ENCODE results near the gene CRLF2. TPM values are rescaled to one million over a fixed set of nuclear protein-coding genes. Genes with fewer than 3 reads are reported as not detected.
"Not testable (repeated sequence)": the region's sequence is repeated elsewhere in the genome, so short reads cannot be mapped to it uniquely, and the experiment has no call there.

The CRLF2 gene
- total RNA-seq, 2 experiments from 2014 or later = 0.44 to 1.3 TPM

GRCh38 chrX:1173435-1173834 is 39.0 kb downstream of the CRLF2 start:
- H3K9me3 Mint-ChIP-seq; H3K27ac Mint-ChIP-seq; intact Hi-C loops (cut with micrococcal nuclease); H3K27me3 Mint-ChIP-seq; POLR2A ChIA-PET; H3K36me3 Mint-ChIP-seq; CTCF ChIA-PET; H3K4me1 Mint-ChIP-seq (ENCODE audit: low read depth); H3K4me3 Mint-ChIP-seq: not testable (repeated sequence)
- peak; percentile 5 for DNase-seq

DNA sequence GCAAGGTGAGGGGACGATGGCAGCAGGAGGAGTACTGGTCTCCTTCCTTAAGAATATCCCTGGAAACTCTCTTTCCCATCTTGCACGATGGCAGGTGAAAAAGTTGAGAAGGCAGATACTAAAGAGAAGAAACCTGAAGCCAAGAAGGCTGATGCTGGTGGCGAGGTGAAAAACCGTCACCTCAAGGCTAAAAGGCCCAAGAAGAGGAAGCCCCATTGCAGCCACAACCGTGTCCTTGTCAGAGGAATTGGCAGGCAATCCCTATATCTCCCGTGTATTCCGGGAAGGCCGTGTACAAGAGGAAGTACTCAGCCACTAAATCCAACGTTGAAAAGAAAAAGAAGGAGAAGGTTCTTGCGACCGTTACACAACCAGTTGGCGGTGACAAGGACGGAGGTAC is 40.0 kb downstream of the CRLF2 start:
- peaks cover 2% of the 10 kb centered on the region for H3K4me1 Mint-ChIP-seq (ENCODE audit: low read depth)
- H3K27me3 Mint-ChIP-seq = no peaks in the 10 kb centered on the region
- CTCF ChIA-PET = no interaction called here
- H3K36me3 Mint-ChIP-seq = no peaks in the 10 kb centered on the region
- no peak overlapping the region for H3K27ac Mint-ChIP-seq
- intact Hi-C loops (cut with micrococcal nuclease) = no loop called here
- H3K4me3 Mint-ChIP-seq = no peak overlapping the region
- no peak for DNase-seq
- no peaks in the 10 kb centered on the region for H3K9me3 Mint-ChIP-seq
- POLR2A ChIA-PET = no interaction called here

GRCh38 chrX:1171915-1172314 is 40.5 kb downstream of the CRLF2 start:
- H3K27me3 Mint-ChIP-seq; H3K36me3 Mint-ChIP-seq; H3K27ac Mint-ChIP-seq; H3K9me3 Mint-ChIP-seq; DNase-seq; H3K4me1 Mint-ChIP-seq (ENCODE audit: low read depth); intact Hi-C loops (cut with micrococcal nuclease); POLR2A ChIA-PET; CTCF ChIA-PET; H3K4me3 Mint-ChIP-seq: not testable (repeated sequence)

- DNase-seq = no peak
- Mint-ChIP-seq H3K4me3 (no peak overlapping the region), H3K27me3 (peaks cover 4% of the 10 kb centered on the region), H3K36me3 (no peaks in the 10 kb centered on the region), H3K9me3 (no peaks in the 10 kb centered on the region), H3K4me1 (ENCODE audit: low read depth) (peaks cover 10% of the 10 kb centered on the region), H3K27ac (no peak overlapping the region)
- POLR2A ChIA-PET = no interaction called here
- CTCF ChIA-PET = no interaction called here
- intact Hi-C loops (cut with micrococcal nuclease) = no loop called here
These were observed 42.2 kb downstream of the CRLF2 start for GRCh38 chrX:1170243-1170642.

- Mint-ChIP-seq H3K27ac (no peak overlapping the region), H3K9me3 (no peaks in the 10 kb centered on the region), H3K4me3 (no peak overlapping the region), H3K36me3 (no peaks in the 10 kb centered on the region), H3K27me3 (peaks cover 8% of the 10 kb centered on the region), H3K4me1 (ENCODE audit: low read depth) (peaks cover 13% of the 10 kb centered on the region)
- POLR2A ChIA-PET = no interaction called here
- CTCF ChIA-PET = no interaction called here
- intact Hi-C loops (cut with micrococcal nuclease) = loop anchor here (10.0 kb wide), 2 partner anchors 254 to 594 kb away; no protein-coding TSS in a partner anchor
- DNase-seq = no peak
These were observed 43.3 kb downstream of the CRLF2 start for GRCh38 chrX:1169189-1169588.

GRCh38 chrX:1167918-1168481 is 44.4 kb downstream of the CRLF2 start:
- CTCF ChIA-PET = no interaction called here
- H3K36me3 Mint-ChIP-seq = no peaks in the 10 kb centered on the region

DNA sequence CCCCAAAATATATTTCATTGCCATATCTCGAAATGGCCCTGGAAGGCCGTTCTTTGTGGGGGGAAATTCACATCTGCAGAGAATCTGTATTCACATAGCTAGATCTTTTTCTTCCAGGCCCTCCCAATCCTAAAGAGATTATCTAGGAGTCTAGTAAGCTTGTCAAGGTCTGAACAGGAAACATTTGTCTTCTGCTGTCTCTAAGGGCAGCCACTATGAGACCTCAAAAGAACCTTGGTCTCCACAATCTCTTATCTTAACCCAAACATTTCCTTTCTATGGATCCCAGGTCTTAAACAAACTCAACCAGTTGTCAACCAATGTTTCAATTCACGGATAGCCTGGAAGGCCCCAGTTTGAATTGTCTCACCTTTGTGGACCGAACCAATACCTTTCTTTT is 45.0 kb downstream of the CRLF2 start:
- no peak for DNase-seq
- Mint-ChIP-seq H3K36me3 (no peaks in the 10 kb centered on the region), H3K27ac (peak overlapping the region; percentile 29), H3K4me3 (no peak overlapping the region), H3K4me1 (ENCODE audit: low read depth) (peaks cover 13% of the 10 kb centered on the region), H3K9me3 (no peaks in the 10 kb centered on the region), H3K27me3 (peaks cover 8% of the 10 kb centered on the region)
- ChIA-PET CTCF (no interaction called here), POLR2A (no interaction called here)
- intact Hi-C loops (cut with micrococcal nuclease) = loop anchor here (10.0 kb wide), 2 partner anchors 253 to 593 kb away; no protein-coding TSS in a partner anchor

More at GRCh38 chrX:1167918-1168481, 44.4 kb downstream of the CRLF2 start:
- H3K9me3 Mint-ChIP-seq = no peaks in the 10 kb centered on the region
- H3K4me3 Mint-ChIP-seq = no peak overlapping the region
- no peak for DNase-seq
- intact Hi-C loops (cut with micrococcal nuclease) = loop anchor here (10.0 kb wide), 2 partner anchors 253 to 593 kb away; no protein-coding TSS in a partner anchor
- H3K27ac Mint-ChIP-seq = no peak overlapping the region
- POLR2A ChIA-PET = no interaction called here
- H3K4me1 Mint-ChIP-seq (ENCODE audit: low read depth) = peaks cover 13% of the 10 kb centered on the region
- peaks cover 8% of the 10 kb centered on the region for H3K27me3 Mint-ChIP-seq

DNA sequence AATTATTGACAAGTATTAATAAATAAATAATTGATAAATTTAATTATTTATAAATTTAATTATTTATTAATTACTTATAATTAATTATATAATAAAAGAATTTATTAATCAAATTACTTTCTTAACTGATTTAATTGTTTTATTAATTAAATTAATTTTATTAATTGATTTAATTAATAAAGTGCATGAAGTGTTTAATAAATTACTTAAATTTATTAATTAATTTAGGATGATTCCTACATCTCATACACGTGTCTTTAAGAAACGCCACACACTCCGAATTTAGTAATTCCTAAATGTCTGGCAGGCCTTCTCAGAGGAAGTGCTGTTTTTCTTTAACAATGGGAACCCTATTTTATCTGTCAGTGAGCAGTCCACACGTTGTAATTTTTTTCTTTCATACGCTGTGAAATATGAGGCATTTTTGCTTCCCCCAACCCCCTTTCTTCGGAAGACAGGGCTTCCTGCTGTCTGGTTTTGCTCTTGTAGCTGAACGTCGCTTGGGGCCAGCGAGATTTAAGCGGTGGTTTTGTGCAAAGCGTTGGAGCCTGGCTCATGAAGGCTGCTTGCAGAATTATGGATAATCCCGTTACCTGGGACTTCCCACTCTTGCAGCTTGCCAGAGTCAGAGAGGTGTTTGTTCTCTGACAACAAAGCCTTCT is 46.8 kb downstream of the CRLF2 start:
- intact Hi-C loops (cut with micrococcal nuclease) = loop anchor here (10.0 kb wide), 2 partner anchors 251 to 591 kb away; no protein-coding TSS in a partner anchor
- peak overlapping the region; percentile 39 for H3K4me3 Mint-ChIP-seq
- peaks cover 8% of the 10 kb centered on the region for H3K27me3 Mint-ChIP-seq
- H3K9me3 Mint-ChIP-seq = no peaks in the 10 kb centered on the region
- H3K4me1 Mint-ChIP-seq (ENCODE audit: low read depth) = peaks cover 13% of the 10 kb centered on the region
- POLR2A ChIA-PET = no interaction called here
- peak; percentile 46 for DNase-seq
- H3K27ac Mint-ChIP-seq = no peak overlapping the region
- no peaks in the 10 kb centered on the region for H3K36me3 Mint-ChIP-seq
- CTCF ChIA-PET = no interaction called here

- Mint-ChIP-seq H3K4me1 (ENCODE audit: low read depth) (peaks cover 13% of the 10 kb centered on the region), H3K27ac (no peak overlapping the region), H3K27me3 (peaks cover 8% of the 10 kb centered on the region), H3K36me3 (no peaks in the 10 kb centered on the region), H3K4me3 (no peak overlapping the region), H3K9me3 (peaks cover 3% of the 10 kb centered on the region)
- DNase-seq = no peak
- ChIA-PET CTCF (no interaction called here), POLR2A (no interaction called here)
- intact Hi-C loops (cut with micrococcal nuclease) = loop anchor here (10.0 kb wide), 2 partner anchors 250 to 590 kb away; no protein-coding TSS in a partner anchor
These were observed 47.8 kb downstream of the CRLF2 start for GRCh38 chrX:1164322-1165288.

- Mint-ChIP-seq H3K4me1 (ENCODE audit: low read depth) (peaks cover 13% of the 10 kb centered on the region), H3K27ac (no peak overlapping the region), H3K27me3 (peaks cover 8% of the 10 kb centered on the region), H3K4me3 (no peak overlapping the region), H3K9me3 (peaks cover 9% of the 10 kb centered on the region), H3K36me3 (no peaks in the 10 kb centered on the region)
- no peak for DNase-seq
- ChIA-PET POLR2A (no interaction called here), CTCF (no interaction called here)
- intact Hi-C loops (cut with micrococcal nuclease) = loop anchor here (10.0 kb wide), 2 partner anchors 248 to 588 kb away; no protein-coding TSS in a partner anchor
These were observed 49.2 kb downstream of the CRLF2 start for GRCh38 chrX:1163231-1163630.

DNA sequence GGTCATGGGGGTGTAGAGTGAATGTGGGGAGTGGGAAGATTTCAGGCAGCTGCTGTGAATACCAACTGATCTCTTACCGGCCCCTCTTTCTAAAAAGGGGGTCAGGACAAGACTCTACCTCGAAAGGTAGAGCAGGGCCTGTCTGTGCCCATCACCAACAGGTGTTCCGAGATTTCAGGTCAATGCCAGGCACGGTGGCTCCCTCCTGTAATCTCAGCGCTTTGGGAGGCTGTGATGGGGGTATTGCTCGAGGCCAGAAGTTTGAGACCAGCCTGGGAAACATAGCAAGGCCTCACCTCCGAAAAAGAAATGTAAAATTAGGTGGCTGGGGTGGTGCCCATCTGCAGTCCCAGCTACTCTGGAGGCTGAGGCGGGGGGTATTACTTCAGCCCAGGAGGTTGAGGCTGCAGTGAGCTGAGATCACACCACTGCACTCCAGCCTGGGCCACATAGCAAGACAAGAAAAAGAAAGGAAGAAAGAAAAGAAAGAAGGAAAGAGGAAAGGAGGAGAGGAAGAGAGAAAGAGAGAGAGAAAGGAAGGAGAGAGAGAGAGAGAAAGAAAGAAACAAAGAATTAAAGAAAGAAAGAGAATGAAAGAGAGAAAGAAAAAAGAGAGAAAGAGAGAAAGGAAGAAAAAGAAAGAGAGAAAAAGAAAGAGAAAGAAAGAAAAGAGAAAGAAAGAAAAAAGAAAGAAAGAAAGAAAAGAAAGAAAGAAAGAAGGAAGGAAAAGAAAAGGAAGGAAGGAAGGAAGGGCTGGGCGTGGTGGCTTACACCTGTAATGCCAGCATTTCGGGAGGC is 50.1 kb downstream of the CRLF2 start:
- intact Hi-C loops (cut with micrococcal nuclease) = loop anchor here (10.0 kb wide), 2 partner anchors 248 to 588 kb away; no protein-coding TSS in a partner anchor
- Mint-ChIP-seq H3K27me3 (peaks cover 8% of the 10 kb centered on the region), H3K27ac (no peak overlapping the region), H3K9me3 (peaks cover 9% of the 10 kb centered on the region), H3K4me1 (ENCODE audit: low read depth) (peaks cover 10% of the 10 kb centered on the region), H3K36me3 (no peaks in the 10 kb centered on the region), H3K4me3 (no peak overlapping the region)
- ChIA-PET CTCF (no interaction called here), POLR2A (no interaction called here)
- DNase-seq = no peak

GRCh38 chrX:1159548-1159947 is 52.9 kb downstream of the CRLF2 start:
- peaks cover 1% of the 10 kb centered on the region for H3K27me3 Mint-ChIP-seq
- H3K9me3 Mint-ChIP-seq = peaks cover 9% of the 10 kb centered on the region
- peaks cover under 1% of the 10 kb centered on the region for H3K4me1 Mint-ChIP-seq (ENCODE audit: low read depth)
- H3K4me3 Mint-ChIP-seq = no peak overlapping the region
- ChIA-PET CTCF (no interaction called here), POLR2A (no interaction called here)
- peak overlapping the region; percentile 39 for H3K27ac Mint-ChIP-seq
- DNase-seq = no peak
- intact Hi-C loops (cut with micrococcal nuclease) = no loop called here
- no peaks in the 10 kb centered on the region for H3K36me3 Mint-ChIP-seq

All from activated CD4-positive, alpha-beta memory T cell treated with anti-CD3 and anti-CD28 coated beads for 36 hours (primary cell).